Stomach (tissue), 4 donors: Measurements from ENCODE around the gene KLF13.

Source experiments
- CTCF ChIP-seq, 7 experiments: fragments of 450-650 bp in 4 of 7; fragments of 200-600 bp in 3 of 7; sonication (generic) in 3 of 7; IDR thresholded peaks; one replicate each; pipeline ENCODE4 v1.5.1; 2016 to 2019; ENCODE audit warnings: antibody characterized with exemption in 7 of 7, control low read depth in 2 of 7, mild to moderate bottlenecking in 1 of 7
- POLR2A ChIP-seq, 4 donors: fragments of 450-650 bp; IDR thresholded peaks; one replicate each; pipeline ENCODE4 v1.6.1; 2016; ENCODE audit warnings: antibody characterized with exemption in 4 of 4, control low read depth in 2 of 4, mild to moderate bottlenecking in 1 of 4, moderate library complexity in 1 of 4

GRCh38 chr15:31340592-31340991 lies 14.0 kb downstream of the KLF13 start:
- no peak for TF ChIP-seq CTCF (IDR thresholded peaks at IDR 0.05)
- TF ChIP-seq POLR2A (IDR thresholded peaks at IDR 0.05): no peak
